ENCODE results near the gene KLRG1.

KLRG1 gene

GRCh38 chr12:8951744-8952143, 37.6 kb upstream of the KLRG1 start:
- peaks cover 9% of the 10 kb centered on the region for H3K4me1 ChIP-seq (ENCODE audit: control insufficient read depth, insufficient read depth, low read length, poor library complexity, severe bottlenecking)
- no peak overlapping the region for H3K4me3 ChIP-seq (ENCODE audit: extremely low read depth, insufficient read depth, low read length, poor library complexity, severe bottlenecking)
- H3K9me3 ChIP-seq (ENCODE audit: control insufficient read depth, low read length): peaks cover 6% of the 10 kb centered on the region
- 89% methylated on average over 1 of the region's 1 CpG; no CpG with 5 or more reads in 1 of the 2 experiments for WGBS, 2 experiments (ENCODE audit: insufficient coverage in 2 of 2)
- H3K36me3 ChIP-seq (ENCODE audit: control insufficient read depth, insufficient read depth, low read length): peaks cover under 1% of the 10 kb centered on the region
- H3K27ac ChIP-seq (ENCODE audit: low read depth, low read length, severe bottlenecking): no peak overlapping the region

DNA sequence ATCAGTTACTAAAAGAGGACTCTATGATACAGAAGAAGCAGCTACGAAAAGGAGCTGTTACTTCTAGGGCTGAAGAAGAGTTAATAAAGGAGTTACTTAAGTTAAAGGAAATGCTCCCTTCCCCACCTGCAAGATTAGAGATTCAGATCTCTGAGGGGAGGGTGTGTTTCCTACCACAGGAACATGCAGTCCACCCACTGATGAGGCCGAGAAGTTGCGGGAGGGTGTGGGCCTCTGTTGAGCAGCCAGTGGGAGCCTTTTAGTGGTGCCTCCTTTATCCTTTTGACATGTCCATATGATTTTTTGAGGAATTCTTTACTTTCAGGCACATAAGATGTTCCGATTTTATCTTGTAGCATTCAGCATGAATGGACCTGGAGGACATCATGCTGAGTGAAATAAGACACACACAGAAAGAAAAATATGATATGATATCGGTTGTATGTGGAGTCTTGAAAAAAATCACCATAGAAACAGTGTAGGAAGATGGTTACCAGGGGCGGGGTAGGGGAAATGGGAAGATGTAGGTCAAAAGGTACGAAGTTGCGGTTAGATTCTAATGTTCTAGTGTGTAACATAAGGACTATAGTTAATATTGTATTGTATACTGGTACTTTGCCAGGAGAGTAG, 35.5 kb upstream of the KLRG1 start:
- 91% methylated on average over 4 to 6 of the region's 8 CpGs for WGBS, 2 experiments (ENCODE audit: insufficient coverage in 2 of 2)
- Histone ChIP-seq H3K4me3 (ENCODE audit: extremely low read depth, insufficient read depth, low read length, poor library complexity, severe bottlenecking) (no peak overlapping the region), H3K36me3 (ENCODE audit: control insufficient read depth, insufficient read depth, low read length) (no peaks in the 10 kb centered on the region), H3K9me3 (ENCODE audit: control insufficient read depth, low read length) (peaks cover 6% of the 10 kb centered on the region), H3K4me1 (ENCODE audit: control insufficient read depth, insufficient read depth, low read length, poor library complexity, severe bottlenecking) (no peaks in the 10 kb centered on the region), H3K27ac (ENCODE audit: low read depth, low read length, severe bottlenecking) (no peak overlapping the region)

- Histone ChIP-seq H3K27ac (ENCODE audit: low read depth, low read length, severe bottlenecking) (no peak overlapping the region), H3K4me1 (ENCODE audit: control insufficient read depth, insufficient read depth, low read length, poor library complexity, severe bottlenecking) (no peaks in the 10 kb centered on the region), H3K4me3 (ENCODE audit: extremely low read depth, insufficient read depth, low read length, poor library complexity, severe bottlenecking) (no peak overlapping the region), H3K9me3 (ENCODE audit: control insufficient read depth, low read length) (peaks cover 6% of the 10 kb centered on the region), H3K36me3 (ENCODE audit: control insufficient read depth, insufficient read depth, low read length) (no peaks in the 10 kb centered on the region)
- WGBS, 2 experiments (ENCODE audit: insufficient coverage in 2 of 2): 88 to 91% methylated on average over 15 of the region's 15 CpGs
Measured at GRCh38 chr12:8956073-8956472, 33.3 kb upstream of the KLRG1 start.

DNA sequence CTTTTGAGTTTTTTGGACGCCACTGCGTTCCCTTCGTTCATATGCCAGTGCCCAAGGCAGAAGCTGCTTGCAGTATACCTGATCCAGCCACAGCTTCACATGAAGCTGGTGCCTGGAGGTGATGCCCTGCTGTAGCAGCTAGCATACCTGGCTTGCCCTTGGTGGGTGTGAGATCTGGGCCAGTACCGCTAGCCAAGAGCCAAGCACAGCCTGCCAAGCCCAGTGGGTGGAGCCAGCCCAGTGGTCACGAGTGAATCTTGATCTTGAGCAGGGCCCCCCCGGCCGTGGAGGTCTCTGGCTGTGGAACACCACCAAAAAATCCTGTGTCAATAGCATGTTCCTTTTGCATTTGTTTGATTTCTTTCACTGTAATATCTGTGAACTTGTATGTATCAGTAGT, 32.6 kb upstream of the KLRG1 start:
- 85 to 97% methylated on average over 6 to 7 of the region's 7 CpGs for WGBS, 2 experiments (ENCODE audit: insufficient coverage in 2 of 2)
- Histone ChIP-seq H3K4me3 (ENCODE audit: extremely low read depth, insufficient read depth, low read length, poor library complexity, severe bottlenecking) (no peak overlapping the region), H3K4me1 (ENCODE audit: control insufficient read depth, insufficient read depth, low read length, poor library complexity, severe bottlenecking) (no peaks in the 10 kb centered on the region), H3K9me3 (ENCODE audit: control insufficient read depth, low read length) (peaks cover 6% of the 10 kb centered on the region), H3K36me3 (ENCODE audit: control insufficient read depth, insufficient read depth, low read length) (no peaks in the 10 kb centered on the region), H3K27ac (ENCODE audit: low read depth, low read length, severe bottlenecking) (no peak overlapping the region)

- peaks cover 6% of the 10 kb centered on the region for H3K9me3 ChIP-seq (ENCODE audit: control insufficient read depth, low read length)
- 95 to 100% methylated on average over 1 to 2 of the region's 4 CpGs for WGBS, 2 experiments (ENCODE audit: insufficient coverage in 2 of 2)
- no peaks in the 10 kb centered on the region for H3K4me1 ChIP-seq (ENCODE audit: control insufficient read depth, insufficient read depth, low read length, poor library complexity, severe bottlenecking)
- no peak overlapping the region for H3K4me3 ChIP-seq (ENCODE audit: extremely low read depth, insufficient read depth, low read length, poor library complexity, severe bottlenecking)
- no peak overlapping the region for H3K27ac ChIP-seq (ENCODE audit: low read depth, low read length, severe bottlenecking)
- no peaks in the 10 kb centered on the region for H3K36me3 ChIP-seq (ENCODE audit: control insufficient read depth, insufficient read depth, low read length)
Measured at GRCh38 chr12:8957561-8957960, 31.8 kb upstream of the KLRG1 start.

- no peak overlapping the region for H3K4me3 ChIP-seq (ENCODE audit: extremely low read depth, insufficient read depth, low read length, poor library complexity, severe bottlenecking)
- H3K36me3 ChIP-seq (ENCODE audit: control insufficient read depth, insufficient read depth, low read length): no peaks in the 10 kb centered on the region
- no peaks in the 10 kb centered on the region for H3K4me1 ChIP-seq (ENCODE audit: control insufficient read depth, insufficient read depth, low read length, poor library complexity, severe bottlenecking)
- H3K9me3 ChIP-seq (ENCODE audit: control insufficient read depth, low read length): peaks cover 6% of the 10 kb centered on the region
- no CpG with 5 or more reads among the region's 2 CpGs for WGBS, 2 experiments (ENCODE audit: insufficient coverage in 2 of 2)
- H3K27ac ChIP-seq (ENCODE audit: low read depth, low read length, severe bottlenecking): no peak overlapping the region
Measured at GRCh38 chr12:8958066-8958465, 31.3 kb upstream of the KLRG1 start.

DNA sequence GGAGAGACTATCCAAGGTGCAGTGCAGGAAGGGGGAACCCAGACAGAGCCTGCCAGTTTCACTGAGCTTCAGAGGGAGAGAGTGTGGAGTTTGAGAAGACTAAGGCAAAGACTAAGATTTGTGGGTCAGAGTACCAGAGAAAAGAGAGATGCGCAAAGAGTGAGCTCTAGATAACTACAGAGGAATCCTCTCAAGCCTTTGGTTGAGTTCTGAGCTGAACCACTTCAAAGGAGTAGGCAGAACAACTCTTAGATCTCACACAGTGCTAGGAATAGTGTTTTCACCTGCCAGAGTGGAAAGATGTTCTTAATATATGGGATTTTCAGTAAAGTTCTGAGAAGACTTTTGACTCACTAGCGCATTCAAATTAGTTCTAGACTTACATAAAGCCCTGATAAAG, 29.2 kb upstream of the KLRG1 start:
- 71 to 100% methylated on average over 1 of the region's 2 CpGs for WGBS, 2 experiments (ENCODE audit: insufficient coverage in 2 of 2)
- H3K9me3 ChIP-seq (ENCODE audit: control insufficient read depth, low read length): peaks cover 6% of the 10 kb centered on the region
- H3K27ac ChIP-seq (ENCODE audit: low read depth, low read length, severe bottlenecking): no peak overlapping the region
- H3K36me3 ChIP-seq (ENCODE audit: control insufficient read depth, insufficient read depth, low read length): no peaks in the 10 kb centered on the region
- no peak overlapping the region for H3K4me3 ChIP-seq (ENCODE audit: extremely low read depth, insufficient read depth, low read length, poor library complexity, severe bottlenecking)
- H3K4me1 ChIP-seq (ENCODE audit: control insufficient read depth, insufficient read depth, low read length, poor library complexity, severe bottlenecking): no peaks in the 10 kb centered on the region

- Histone ChIP-seq H3K27ac (ENCODE audit: low read depth, low read length, severe bottlenecking) (no peak overlapping the region), H3K9me3 (ENCODE audit: control insufficient read depth, low read length) (peaks cover 17% of the 10 kb centered on the region), H3K4me1 (ENCODE audit: control insufficient read depth, insufficient read depth, low read length, poor library complexity, severe bottlenecking) (no peaks in the 10 kb centered on the region), H3K36me3 (ENCODE audit: control insufficient read depth, insufficient read depth, low read length) (no peaks in the 10 kb centered on the region), H3K4me3 (ENCODE audit: extremely low read depth, insufficient read depth, low read length, poor library complexity, severe bottlenecking) (no peak overlapping the region)
Measured at GRCh38 chr12:8968761-8969160, 20.6 kb upstream of the KLRG1 start.

GRCh38 chr12:8969861-8970411, 19.4 kb upstream of the KLRG1 start:
- no CpG with 5 or more reads among the region's 2 CpGs for WGBS, 2 experiments (ENCODE audit: insufficient coverage in 2 of 2)
- Histone ChIP-seq H3K36me3 (ENCODE audit: control insufficient read depth, insufficient read depth, low read length) (no peaks in the 10 kb centered on the region), H3K4me3 (ENCODE audit: extremely low read depth, insufficient read depth, low read length, poor library complexity, severe bottlenecking) (no peak overlapping the region), H3K27ac (ENCODE audit: low read depth, low read length, severe bottlenecking) (no peak overlapping the region), H3K4me1 (ENCODE audit: control insufficient read depth, insufficient read depth, low read length, poor library complexity, severe bottlenecking) (no peaks in the 10 kb centered on the region), H3K9me3 (ENCODE audit: control insufficient read depth, low read length) (peaks cover 17% of the 10 kb centered on the region)

- no peak overlapping the region for H3K27ac ChIP-seq (ENCODE audit: low read depth, low read length, severe bottlenecking)
- H3K9me3 ChIP-seq (ENCODE audit: control insufficient read depth, low read length): peaks cover 17% of the 10 kb centered on the region
- H3K4me1 ChIP-seq (ENCODE audit: control insufficient read depth, insufficient read depth, low read length, poor library complexity, severe bottlenecking): no peaks in the 10 kb centered on the region
- no peaks in the 10 kb centered on the region for H3K36me3 ChIP-seq (ENCODE audit: control insufficient read depth, insufficient read depth, low read length)
- no CpG with 5 or more reads among the region's 1 CpG for WGBS, 2 experiments (ENCODE audit: insufficient coverage in 2 of 2)
- H3K4me3 ChIP-seq (ENCODE audit: extremely low read depth, insufficient read depth, low read length, poor library complexity, severe bottlenecking): no peak overlapping the region
Measured at GRCh38 chr12:8970432-8970831, 18.9 kb upstream of the KLRG1 start.

DNA sequence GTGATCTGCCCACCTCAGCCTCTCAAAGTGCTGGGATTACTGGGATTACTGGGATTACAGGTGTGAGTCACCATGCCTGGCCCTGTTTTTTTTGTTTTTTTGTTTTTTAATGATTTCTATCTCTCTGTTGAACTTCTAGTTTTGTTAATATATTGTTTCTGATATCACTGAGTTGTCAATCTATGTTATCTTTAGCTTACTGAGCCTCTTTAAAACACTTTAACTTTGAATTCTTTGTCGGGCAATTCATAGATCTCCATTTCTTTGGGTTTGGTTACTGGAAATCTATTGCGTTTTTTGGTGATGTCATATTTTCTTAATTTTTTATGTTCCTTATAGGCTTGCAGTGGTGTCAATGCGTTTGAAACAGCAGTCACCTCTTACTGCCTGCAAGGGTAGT, 9.2 kb upstream of the KLRG1 start:
- Histone ChIP-seq H3K36me3 (ENCODE audit: control insufficient read depth, insufficient read depth, low read length) (no peaks in the 10 kb centered on the region), H3K4me1 (ENCODE audit: control insufficient read depth, insufficient read depth, low read length, poor library complexity, severe bottlenecking) (no peaks in the 10 kb centered on the region), H3K4me3 (ENCODE audit: extremely low read depth, insufficient read depth, low read length, poor library complexity, severe bottlenecking) (no peak overlapping the region), H3K27ac (ENCODE audit: low read depth, low read length, severe bottlenecking) (no peak overlapping the region), H3K9me3 (ENCODE audit: control insufficient read depth, low read length) (no peaks in the 10 kb centered on the region)
- WGBS, 2 experiments (ENCODE audit: insufficient coverage in 2 of 2): 89 to 100% methylated on average over 1 to 3 of the region's 3 CpGs
